Common myeloid progenitor, CD34-positive (primary cell): ENCODE results near the gene TMEM140.
A peak's percentile ranks its signal among the peaks of the same experiment; 100 is the strongest.

ENCODE experiments used
- CTCF ChIA-PET: fragments of 350-600 bp; sonication (Branson Sonifier 250); formaldehyde crosslinking; loops from one replicate; lab custom pipeline; 2021; ENCODE audit warnings: antibody characterized with exemption; lab: Charles Lee
- POLR2A ChIA-PET: fragments of 350-600 bp; sonication (Branson Sonifier 250); formaldehyde crosslinking; loops from one replicate; lab custom pipeline; 2021; ENCODE audit warnings: antibody characterized with exemption; lab: Charles Lee
- DNase-seq, 3 donors: peaks; one replicate each; pipeline versions ENCODE4 v3.0.0 to v3.0.0-alpha.2; 2013
- H3K27ac ChIP-seq, 2 experiments: 1 replicate in 1 of 2; 2 replicates in 1 of 2; pipeline ENCODE4 v1.7.0; 2013; ENCODE audit warnings: inconsistent platforms in 2 of 2, low read length in 2 of 2, mild to moderate bottlenecking in 2 of 2, low read depth in 1 of 2, moderate library complexity in 1 of 2; ENCODE audit not compliant: severe bottlenecking in 2 of 2, insufficient read depth in 1 of 2, poor library complexity in 1 of 2
- H3K27me3 ChIP-seq, 5 experiments: replicated peaks in 2 of 5; 1 replicate in 3 of 5; 2 replicates in 2 of 5; pipeline versions ENCODE4 v1.6.1 to v1.7.0; 2013; ENCODE audit warnings: low read length in 4 of 5, mild to moderate bottlenecking in 2 of 5, moderate library complexity in 2 of 5, inconsistent platforms in 1 of 5; ENCODE audit not compliant: insufficient read depth in 5 of 5, control insufficient read depth in 4 of 5
- H3K36me3 ChIP-seq, 4 experiments: 1 replicate in 2 of 4; 2 replicates in 2 of 4; pipeline versions ENCODE4 v1.6.1 to v1.7.0; 2013; ENCODE audit warnings: low read length in 3 of 4, control low read depth in 1 of 4, mild to moderate bottlenecking in 1 of 4; ENCODE audit not compliant: control insufficient read depth in 4 of 4, insufficient read depth in 4 of 4
- H3K4me1 ChIP-seq, 4 experiments: 1 replicate in 3 of 4; 2 replicates in 1 of 4; pipeline versions ENCODE4 v1.6.1 to v1.7.1; 2013; ENCODE audit warnings: low read length in 3 of 4, mild to moderate bottlenecking in 3 of 4, control low read depth in 1 of 4, inconsistent platforms in 1 of 4, moderate library complexity in 1 of 4; ENCODE audit not compliant: control insufficient read depth in 4 of 4, insufficient read depth in 4 of 4; ENCODE audit errors: control extremely low read depth in 1 of 4
- H3K4me3 ChIP-seq, 7 experiments: 1 replicate in 4 of 7; 2 replicates in 3 of 7; pipeline versions ENCODE4 v1.5.1 to v1.7.0; 2013; ENCODE audit warnings: mild to moderate bottlenecking in 7 of 7, low read length in 6 of 7, moderate library complexity in 6 of 7, inconsistent platforms in 2 of 7, low read depth in 2 of 7, control low read depth in 1 of 7; ENCODE audit not compliant: insufficient read depth in 4 of 7, control insufficient read depth in 1 of 7; ENCODE audit errors: extremely low read depth in 1 of 7
- H3K9me3 ChIP-seq, 5 experiments: 1 replicate in 4 of 5; 2 replicates in 1 of 5; pipeline versions ENCODE4 v1.6.1 to v1.7.1; 2013; ENCODE audit warnings: low read length in 4 of 5, mild to moderate bottlenecking in 2 of 5, inconsistent platforms in 1 of 5, low read depth in 1 of 5, moderate library complexity in 1 of 5; ENCODE audit not compliant: control insufficient read depth in 4 of 5, insufficient read depth in 2 of 5; ENCODE audit errors: control extremely low read depth in 1 of 5
- WGBS: methylation state at CpG from one replicate; pipeline ENCODE4 v1.1.5; 2013; ENCODE audit not compliant: insufficient coverage; 5-methylcytosine and 5-hydroxymethylcytosine counted together

Gene TMEM140

GRCh38 chr7:135160858-135161653 lies 13.2 kb downstream of the TMEM140 start:
- H3K27me3 ChIP-seq: no peaks in the 10 kb centered on the region
- POLR2A ChIA-PET: interaction anchor here (1.5 to 3.3 kb wide), 4 partner anchors 9 to 174 kb away, joined by 8 to 26 read pairs (median 11); partner anchors contain the start of genes AGBL3, CYREN and TMEM140
- CTCF ChIA-PET: interaction anchor here (0.6 to 15.2 kb wide), 6 partner anchors 7 to 843 kb away, joined by 3 to 182 read pairs (median 6); partner anchors contain the start of genes CYREN, TMEM140 and WDR91
- H3K9me3 ChIP-seq: peaks cover 0 to 24% (median 5%) of the 10 kb centered on the region in 5 experiments
- peaks cover 0 to 35% (median 17%) of the 10 kb centered on the region in 4 experiments for H3K36me3 ChIP-seq
- whole genome bisulfite sequencing: 47% methylated on average over 6 of the region's 9 CpGs
- H3K4me1 ChIP-seq: peaks cover 27 to 78% (median 51%) of the 10 kb centered on the region in 4 experiments
- peak overlapping the region in 4 of 7 experiments; percentile 13 to 38 (median 35) for H3K4me3 ChIP-seq
- H3K27ac ChIP-seq: peak overlapping the region; percentile 83 to 95
- peak; percentile 74 to 91 (median 88) for DNase-seq

GRCh38 chr7:135161669-135162068 lies 13.8 kb downstream of the TMEM140 start:
- CTCF ChIA-PET: interaction anchor here (2.1 to 15.2 kb wide), 3 partner anchors 6 to 13 kb away, joined by 9 to 182 read pairs (median 67); partner anchors contain the start of genes CYREN and TMEM140
- Histone ChIP-seq H3K27me3 (no peaks in the 10 kb centered on the region), H3K9me3 (peaks cover 0 to 19% (median 4%) of the 10 kb centered on the region in 5 experiments), H3K4me3 (peak overlapping the region in 2 of 7 experiments; percentile 37 to 38), H3K36me3 (peaks cover 0 to 42% (median 17%) of the 10 kb centered on the region in 4 experiments), H3K4me1 (peaks cover 27 to 84% (median 55%) of the 10 kb centered on the region in 4 experiments), H3K27ac (peak overlapping the region; percentile 83 to 95)
- POLR2A ChIA-PET: interaction anchor here (1.5 to 3.3 kb wide), 3 partner anchors 8 to 175 kb away, joined by 8 to 26 read pairs (median 10); partner anchors contain the start of genes AGBL3 and CYREN
- 79% methylated on average over 6 of the region's 6 CpGs for WGBS
- DNase-seq: peak in 1 of 3 donors; percentile 34

- Histone ChIP-seq H3K9me3 (peaks cover 0 to 12% (median 2%) of the 10 kb centered on the region in 5 experiments), H3K27me3 (no peaks in the 10 kb centered on the region), H3K4me3 (no peak overlapping the region), H3K27ac (peak overlapping the region in 1 of 2 experiments; percentile 95), H3K36me3 (peaks cover 0 to 46% (median 13%) of the 10 kb centered on the region in 4 experiments), H3K4me1 (peaks cover 32 to 89% (median 63%) of the 10 kb centered on the region in 4 experiments)
- peak in 1 of 3 donors; percentile 33 for DNase-seq
- no CpG with 5 or more reads among the region's 2 CpGs for WGBS
- CTCF ChIA-PET: interaction anchor here (15.2 kb wide), 1 partner anchor 14 kb away, joined by 182 read pairs; the partner anchor contains the start of gene TMEM140
- POLR2A ChIA-PET: no interaction called here
Measured at GRCh38 chr7:135162382-135163001, 14.6 kb downstream of the TMEM140 start.

- Histone ChIP-seq H3K4me1 (peaks cover 38 to 89% (median 68%) of the 10 kb centered on the region in 4 experiments), H3K27ac (peak overlapping the region in 1 of 2 experiments; percentile 57), H3K4me3 (no peak overlapping the region), H3K27me3 (no peaks in the 10 kb centered on the region), H3K36me3 (peaks cover 0 to 52% (median 17%) of the 10 kb centered on the region in 4 experiments), H3K9me3 (peaks cover 0 to 8% (median 2%) of the 10 kb centered on the region in 5 experiments)
- 85% methylated on average over 16 of the region's 18 CpGs for WGBS
- CTCF ChIA-PET: interaction anchor here (7.7 to 15.2 kb wide), 3 partner anchors 7 to 178 kb away, joined by 55 to 182 read pairs (median 67); partner anchors contain the start of genes AGBL3 and TMEM140
- DNase-seq: no peak
- POLR2A ChIA-PET: no interaction called here
Measured at GRCh38 chr7:135164357-135165061, 16.6 kb downstream of the TMEM140 start.

- no peak for DNase-seq
- Histone ChIP-seq H3K4me3 (peak overlapping the region in 2 of 7 experiments; percentile 48 to 53), H3K27me3 (no peaks in the 10 kb centered on the region), H3K4me1 (peaks cover 28 to 82% (median 61%) of the 10 kb centered on the region in 4 experiments), H3K36me3 (peaks cover 0 to 52% (median 17%) of the 10 kb centered on the region in 4 experiments), H3K9me3 (peaks cover 0 to 8% (median 2%) of the 10 kb centered on the region in 5 experiments), H3K27ac (peak overlapping the region; percentile 55 to 85)
- POLR2A ChIA-PET: interaction anchor here (1.0 kb wide), 1 partner anchor 20 kb away, joined by 4 read pairs; no protein-coding TSS in a partner anchor
- WGBS: 69% methylated on average over 4 of the region's 4 CpGs
- CTCF ChIA-PET: interaction anchor here (0.7 to 15.2 kb wide), 7 partner anchors 9 to 495 kb away, joined by 3 to 182 read pairs (median 5); partner anchors contain the start of genes AGBL3 and TMEM140
Measured at GRCh38 chr7:135165862-135166261, 18.0 kb downstream of the TMEM140 start.
